Endothelial cell of umbilical vein (primary cell): ENCODE results near the gene STAU1. TPM values are rescaled to one million over a fixed set of nuclear protein-coding genes. Genes with fewer than 3 reads are reported as not detected.
"Not testable (repeated sequence)": the region's sequence is repeated elsewhere in the genome, so short reads cannot be mapped to it uniquely, and the experiment has no call there.

Experiments
- BruUV-seq: library from RNA; stranded (reverse); fragments of 400-500 nt; replicated peaks from 2 replicates; lab custom pipeline; 2021; lab: Mats Ljungman, UMichigan
- CTCF ChIA-PET: fragments of 300-600, 350-600 bp; sonication (Branson Sonifier 250); formaldehyde crosslinking; loops from one replicate; lab custom pipeline; 2021; ENCODE audit warnings: antibody characterized with exemption, inconsistent platforms; lab: Charles Lee
- POLR2A ChIA-PET: fragments of 300-600, 350-600 bp; sonication (Branson Sonifier 250); formaldehyde crosslinking; loops from one replicate; lab custom pipeline; 2021; ENCODE audit warnings: antibody characterized with exemption, inconsistent platforms; lab: Charles Lee
- DNase-seq: peaks from one replicate; pipeline ENCODE4 v3.0.0-alpha.2; 2011; ENCODE audit warnings: low read depth, low spot score
- FAIRE-seq: peaks from 2 replicates; lab custom pipeline; 2011; peaks lifted over from hg19 to GRCh38; lab: Jason Lieb, UNC
- H2AFZ ChIP-seq: 2 replicates; pipeline ENCODE4 v1.6.0; 2012; ENCODE audit warnings: low read depth, low read length, control low read depth, inconsistent platforms
- H3K27ac ChIP-seq: 2 replicates; pipeline ENCODE4 v1.5.1; 2011; ENCODE audit warnings: low read depth, mild to moderate bottlenecking, control low read depth, low read length, moderate library complexity; ENCODE audit not compliant: insufficient read depth
- H3K27me3 ChIP-seq, 2 experiments: 2 replicates each; pipeline versions ENCODE4 v1.6.0 to v1.6.1; 2011; ENCODE audit warnings: low read length in 2 of 2, mixed read lengths in 1 of 2; ENCODE audit not compliant: control insufficient read depth in 2 of 2, insufficient read depth in 2 of 2
- H3K36me3 ChIP-seq, 2 experiments: 2 replicates in 1 of 2; 3 replicates in 1 of 2; pipeline ENCODE4 v1.5.1; 2011; ENCODE audit warnings: low read length in 2 of 2, mild to moderate bottlenecking in 1 of 2, moderate library complexity in 1 of 2; ENCODE audit not compliant: control insufficient read depth in 2 of 2, insufficient read depth in 2 of 2; ENCODE audit errors: extremely low read depth in 1 of 2
- H3K4me1 ChIP-seq: 3 replicates; pipeline ENCODE4 v1.5.1; 2011; ENCODE audit warnings: mild to moderate bottlenecking, low read length; ENCODE audit not compliant: control insufficient read depth, insufficient read depth; ENCODE audit errors: extremely low read depth
- H3K4me2 ChIP-seq: 2 replicates; pipeline ENCODE4 v1.6.1; 2011; ENCODE audit warnings: low read length, control low read depth, mixed read lengths; ENCODE audit not compliant: insufficient read depth
- H3K4me3 ChIP-seq, 3 experiments: fragments of 200-600 bp in 1 of 3; sonication (generic), shearing (Covaris generic) in 1 of 3; replicated peaks in 1 of 3; 2 replicates each; pipeline ENCODE4 v1.5.1; 2011 to 2016; ENCODE audit warnings: control low read depth in 3 of 3, low read length in 3 of 3, mild to moderate bottlenecking in 2 of 3, inconsistent platforms in 1 of 3, low read depth in 1 of 3, moderate library complexity in 1 of 3; ENCODE audit not compliant: insufficient read depth in 1 of 3
- H3K79me2 ChIP-seq: 2 replicates; pipeline ENCODE4 v1.6.0; 2012; ENCODE audit warnings: low read length, inconsistent platforms; ENCODE audit not compliant: control insufficient read depth, insufficient read depth
- H3K9ac ChIP-seq: replicated peaks from 2 replicates; pipeline ENCODE3; 2011; ENCODE audit warnings: low read length, control low read depth; ENCODE audit not compliant: insufficient read depth; ENCODE audit errors: extremely low read depth
- H3K9me1 ChIP-seq: replicated peaks from 3 replicates; pipeline ENCODE4 v1.6.0; 2011; ENCODE audit warnings: mild to moderate bottlenecking, low read length; ENCODE audit not compliant: control insufficient read depth, insufficient read depth; ENCODE audit errors: extremely low read depth
- H3K9me3 ChIP-seq: replicated peaks from 2 replicates; pipeline ENCODE4 v1.5.1; 2012; ENCODE audit warnings: low read length, inconsistent platforms; ENCODE audit not compliant: control insufficient read depth, insufficient read depth
- H4K20me1 ChIP-seq: replicated peaks from 2 replicates; pipeline ENCODE3; 2011; ENCODE audit warnings: mild to moderate bottlenecking, low read length; ENCODE audit not compliant: control insufficient read depth, insufficient read depth; ENCODE audit errors: extremely low read depth
- EZH2 ChIP-seq: IDR thresholded peaks from 2 replicates; pipeline ENCODE4 v1.6.1; 2012; ENCODE audit warnings: borderline replicate concordance, low read depth, mild to moderate bottlenecking, moderate library complexity, low read length, inconsistent platforms; ENCODE audit not compliant: severe bottlenecking
- FOS ChIP-seq: IDR thresholded peaks from 2 replicates; pipeline ENCODE4 v1.6.1; 2011; ENCODE audit warnings: mild to moderate bottlenecking, low read length, moderate library complexity, borderline replicate concordance; ENCODE audit not compliant: insufficient read depth
- GATA2 ChIP-seq: IDR thresholded peaks from 2 replicates; pipeline ENCODE4 v1.7.0; 2011; ENCODE audit warnings: low read depth, mild to moderate bottlenecking, moderate library complexity, mixed read lengths, low read length; ENCODE audit not compliant: insufficient read length, insufficient read depth
- JUN ChIP-seq: IDR thresholded peaks from 2 replicates; pipeline ENCODE4 v1.6.1; 2011; ENCODE audit warnings: borderline replicate concordance, low read depth; ENCODE audit not compliant: insufficient read length, insufficient read depth
- MYC ChIP-seq: IDR thresholded peaks from one replicate; pipeline ENCODE4 v1.6.1; 2011; ENCODE audit warnings: mild to moderate bottlenecking, low read depth, low read length
- POLR2A ChIP-seq: IDR thresholded peaks from 2 replicates; pipeline ENCODE4 v1.6.1; 2012; ENCODE audit warnings: low read depth, mild to moderate bottlenecking, control low read depth, low read length
- POLR2AphosphoS5 ChIP-seq: IDR thresholded peaks from 2 replicates; pipeline ENCODE4 v1.6.1; 2012; ENCODE audit warnings: low read depth, mild to moderate bottlenecking, control low read depth, low read length, moderate library complexity; ENCODE audit not compliant: insufficient read depth
- dilution Hi-C: fragments of 300-500 bp; cut with MboI; formaldehyde crosslinking; loops from one replicate; pipeline ENCODE4 v1.15.0; 2019; ENCODE audit warnings: low sequenced_read_pairs; ENCODE audit not compliant: extremely low pct_ligation_motif_present
- intact Hi-C: fragments of 100-400 bp; cut with micrococcal nuclease; formaldehyde crosslinking; loops from one replicate; pipeline ENCODE4 v1.10.0; 2022
- polyA plus RNA-seq, 4 experiments: library from polyadenylated mRNA; depleted of rRNA in 3 of 4; stranded (reverse) in 3 of 4; unstranded in 1 of 4; fragments of >200 nt; gene quantifications; 2 replicates each; pipeline versions ENCODE4 v1.2.1 to v1.2.3, GENCODE V29; 2011 to 2012; ENCODE audit warnings: missing spikeins in 1 of 4
- total RNA-seq: library from RNA; stranded (reverse); gene quantifications from 2 replicates; pipeline ENCODE4 v1.2.3, GENCODE V29; 2021
- TF ChIP-seq, protein P1 (sequence below), 2 donors: IDR thresholded peaks; 1 replicate in 1 of 2; 2 replicates in 1 of 2; pipeline ENCODE4 v1.5.1; 2011; ENCODE audit warnings: low read length in 2 of 2, mild to moderate bottlenecking in 2 of 2, moderate library complexity in 2 of 2, control low read depth in 1 of 2, inconsistent platforms in 1 of 2, low read depth in 1 of 2; ENCODE audit not compliant: insufficient read depth in 1 of 2; ENCODE audit errors: extremely low read depth in 1 of 2
- TF ChIP-seq, protein P2 (sequence below): IDR thresholded peaks from 2 replicates; pipeline ENCODE4 v1.6.1; 2011; ENCODE audit not compliant: insufficient read depth, insufficient read length

STAU1 gene
- total and polyA plus RNA-seq, 2 donors (not counting 3 experiments of a cell fraction or from before 2014, with no cell fraction given): 53.1 to 98.1 TPM

DNA sequence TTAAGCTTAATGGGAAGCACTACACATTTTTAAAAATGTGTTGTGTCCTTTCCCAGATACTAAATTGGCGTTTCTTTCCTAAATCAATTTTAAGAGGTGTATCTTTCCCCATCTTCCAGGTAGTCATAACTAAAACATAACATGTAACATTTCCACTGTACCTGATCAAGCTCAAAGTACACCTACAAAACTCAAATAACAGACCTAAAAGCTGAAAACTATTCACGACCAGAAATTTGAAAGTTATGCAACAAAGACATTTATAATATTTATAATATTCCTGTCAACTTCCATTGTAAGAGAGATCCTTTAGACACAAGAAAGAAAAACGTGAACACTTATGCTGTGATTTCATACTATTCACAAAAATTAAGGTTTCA lies 3.5 kb downstream of the STAU1 start:
- Histone ChIP-seq H3K9ac (no peak overlapping the region), H3K4me3 (no peak overlapping the region), H2AFZ (no peak overlapping the region), H3K36me3 (no peaks in the 10 kb centered on the region), H3K27me3 (no peaks in the 10 kb centered on the region), H3K4me1 (peaks cover 16% of the 10 kb centered on the region), H3K79me2 (peaks cover 82% of the 10 kb centered on the region), H3K9me1 (no peaks in the 10 kb centered on the region), H3K4me2 (no peak overlapping the region), H3K9me3 (no peaks in the 10 kb centered on the region), H4K20me1 (peaks cover 14% of the 10 kb centered on the region), H3K27ac (no peak overlapping the region)
- no TSS peak for BruUV-seq
- CTCF ChIA-PET: interaction anchor here (0.5 to 1.1 kb wide), 3 partner anchors 33 to 279 kb away, joined by 3 to 5 read pairs (median 4); no protein-coding TSS in a partner anchor
- TF ChIP-seq MYC: no peak
- no peak for TF ChIP-seq POLR2A
- TF ChIP-seq, protein P1, sequence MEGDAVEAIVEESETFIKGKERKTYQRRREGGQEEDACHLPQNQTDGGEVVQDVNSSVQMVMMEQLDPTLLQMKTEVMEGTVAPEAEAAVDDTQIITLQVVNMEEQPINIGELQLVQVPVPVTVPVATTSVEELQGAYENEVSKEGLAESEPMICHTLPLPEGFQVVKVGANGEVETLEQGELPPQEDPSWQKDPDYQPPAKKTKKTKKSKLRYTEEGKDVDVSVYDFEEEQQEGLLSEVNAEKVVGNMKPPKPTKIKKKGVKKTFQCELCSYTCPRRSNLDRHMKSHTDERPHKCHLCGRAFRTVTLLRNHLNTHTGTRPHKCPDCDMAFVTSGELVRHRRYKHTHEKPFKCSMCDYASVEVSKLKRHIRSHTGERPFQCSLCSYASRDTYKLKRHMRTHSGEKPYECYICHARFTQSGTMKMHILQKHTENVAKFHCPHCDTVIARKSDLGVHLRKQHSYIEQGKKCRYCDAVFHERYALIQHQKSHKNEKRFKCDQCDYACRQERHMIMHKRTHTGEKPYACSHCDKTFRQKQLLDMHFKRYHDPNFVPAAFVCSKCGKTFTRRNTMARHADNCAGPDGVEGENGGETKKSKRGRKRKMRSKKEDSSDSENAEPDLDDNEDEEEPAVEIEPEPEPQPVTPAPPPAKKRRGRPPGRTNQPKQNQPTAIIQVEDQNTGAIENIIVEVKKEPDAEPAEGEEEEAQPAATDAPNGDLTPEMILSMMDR (IDR thresholded peaks at IDR 0.05; ENCODE audit: extremely low read depth in 1 of 2, insufficient read depth in 1 of 2, low read depth in 1 of 2, low read length in 2 of 2): no peak
- TF ChIP-seq EZH2: no peak
- no peak for TF ChIP-seq POLR2AphosphoS5
- no peak for TF ChIP-seq JUN
- TF ChIP-seq, protein P2, sequence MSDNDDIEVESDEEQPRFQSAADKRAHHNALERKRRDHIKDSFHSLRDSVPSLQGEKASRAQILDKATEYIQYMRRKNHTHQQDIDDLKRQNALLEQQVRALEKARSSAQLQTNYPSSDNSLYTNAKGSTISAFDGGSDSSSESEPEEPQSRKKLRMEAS: no peak
- TF ChIP-seq GATA2: no peak
- no peak for TF ChIP-seq FOS
- intact Hi-C loops: no loop called here
- dilution Hi-C loops: no loop called here
- FAIRE-seq (no peak), DNase-seq (no peak)
- POLR2A ChIA-PET: no interaction called here

DNA sequence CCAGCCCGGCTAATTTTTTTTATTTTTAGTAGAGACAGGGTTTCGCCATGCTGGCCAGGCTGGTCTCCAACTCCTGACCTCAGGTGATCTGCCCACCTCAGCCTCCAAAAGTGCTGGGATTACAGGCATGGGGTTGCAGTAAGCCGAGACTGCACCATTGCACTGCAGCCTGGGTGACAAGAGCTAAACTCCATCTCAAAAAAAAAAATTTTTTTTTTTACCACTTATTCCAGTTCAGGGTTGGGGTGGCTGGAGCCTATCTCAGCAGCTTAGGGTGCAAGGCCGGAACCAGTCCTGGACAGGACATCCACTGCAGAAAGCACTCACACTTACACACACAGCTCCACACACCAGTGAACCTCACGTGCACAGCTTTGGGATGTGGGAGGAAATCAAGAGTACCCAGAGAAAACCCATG lies 4.0 kb downstream of the STAU1 start:
- Histone ChIP-seq H4K20me1 (peaks cover 14% of the 10 kb centered on the region), H3K4me1 (peaks cover 16% of the 10 kb centered on the region), H3K79me2 (peaks cover 88% of the 10 kb centered on the region)
- POLR2A ChIA-PET, H3K36me3 ChIP-seq, FAIRE-seq, intact Hi-C loops, H3K9me3 ChIP-seq, BruUV-seq, H2AFZ ChIP-seq, dilution Hi-C loops, H3K4me2 ChIP-seq, H3K4me3 ChIP-seq, H3K27ac ChIP-seq, H3K9me1 ChIP-seq, H3K9ac ChIP-seq, H3K27me3 ChIP-seq, DNase-seq: not testable (repeated sequence)
- CTCF ChIA-PET: interaction anchor here (1.1 to 1.3 kb wide), 2 partner anchors 34 to 51 kb away, joined by 3 to 4 read pairs; no protein-coding TSS in a partner anchor
